Caco-2 (cell line): ENCODE measurements around the gene CEP152. TPM values are rescaled to one million over a fixed set of nuclear protein-coding genes. Genes with fewer than 3 reads are reported as not detected.

Experiments used
- BruUV-seq: library from RNA; stranded (reverse); fragments of 400-500 nt; replicated peaks from 2 replicates; lab custom pipeline; 2021; lab: Mats Ljungman, UMichigan
- CTCF ChIA-PET: fragments of 300-600 bp; sonication (Branson Sonifier 250); formaldehyde crosslinking; loops from one replicate; lab custom pipeline; 2022; ENCODE audit warnings: antibody characterized with exemption; lab: Charles Lee
- POLR2A ChIA-PET: fragments of 300-600 bp; sonication (Branson Sonifier 250); formaldehyde crosslinking; loops from one replicate; lab custom pipeline; 2022; ENCODE audit warnings: antibody characterized with exemption; lab: Charles Lee
- DNase-seq, 2 experiments: peaks; one replicate each; pipeline versions ENCODE4 v3.0.0 to v3.0.0-alpha.2; 2020 to 2022
- H3K27me3 ChIP-seq: replicated peaks from 2 replicates; pipeline ENCODE4 v1.6.0; 2011; ENCODE audit warnings: low read length; ENCODE audit not compliant: control insufficient read depth, insufficient read depth
- H3K36me3 ChIP-seq: 2 replicates; pipeline ENCODE4 v1.5.1; 2011; ENCODE audit warnings: low read length; ENCODE audit not compliant: control insufficient read depth, insufficient read depth
- H3K4me1 ChIP-seq: fragments of 250-450 bp; sonication (Bioruptor Pico); 2 replicates; pipeline ENCODE4 v1.5.1; 2020; ENCODE audit warnings: mild to moderate bottlenecking
- H3K4me3 ChIP-seq: 2 replicates; pipeline ENCODE4 v1.5.1; 2011; ENCODE audit warnings: low read depth, mild to moderate bottlenecking, control low read depth, low read length
- H3K9me3 ChIP-seq: fragments of 250-450 bp; sonication (Bioruptor Pico); 2 replicates; pipeline ENCODE4 v1.5.1; 2020; ENCODE audit warnings: mild to moderate bottlenecking, moderate library complexity
- H3K27ac Mint-ChIP-seq: one replicate; pipeline ENCODE4 v1.8.0; 2022; ENCODE audit warnings: mixed read lengths; ENCODE audit not compliant: unreplicated experiment
- H3K27me3 Mint-ChIP-seq: one replicate; pipeline ENCODE4 v1.8.0; 2022; ENCODE audit warnings: mixed read lengths; ENCODE audit not compliant: insufficient read depth, unreplicated experiment
- H3K36me3 Mint-ChIP-seq: one replicate; pipeline ENCODE4 v1.8.0; 2022; ENCODE audit warnings: mild to moderate bottlenecking, mixed read lengths; ENCODE audit not compliant: insufficient read depth, unreplicated experiment
- H3K4me1 Mint-ChIP-seq: one replicate; pipeline ENCODE4 v1.8.0; 2022; ENCODE audit warnings: low read depth, mixed read lengths; ENCODE audit not compliant: unreplicated experiment
- H3K4me3 Mint-ChIP-seq: one replicate; pipeline ENCODE4 v1.8.0; 2022; ENCODE audit warnings: mild to moderate bottlenecking, moderate library complexity, mixed read lengths; ENCODE audit not compliant: unreplicated experiment
- H3K9me3 Mint-ChIP-seq: one replicate; pipeline ENCODE4 v1.8.0; 2022; ENCODE audit warnings: mixed read lengths; ENCODE audit not compliant: unreplicated experiment
- CTCF ChIP-seq, 2 experiments: fragments of 200-600 bp in 1 of 2; IDR thresholded peaks; 1 replicate in 1 of 2; 2 replicates in 1 of 2; pipeline versions ENCODE4 v1.5.1 to v1.8.0; 2011 to 2022; ENCODE audit warnings: antibody characterized with exemption in 1 of 2, control low read depth in 1 of 2, inconsistent platforms in 1 of 2, low read depth in 1 of 2, low read length in 1 of 2, mild to moderate bottlenecking in 1 of 2, moderate library complexity in 1 of 2; ENCODE audit not compliant: insufficient read depth in 1 of 2, severe bottlenecking in 1 of 2, unreplicated experiment in 1 of 2
- intact Hi-C: fragments of 100-400 bp; cut with micrococcal nuclease; formaldehyde crosslinking; loops from one replicate; pipeline ENCODE4 v1.10.0; 2022; ENCODE audit not compliant: unreplicated experiment
- total RNA-seq: library from RNA; stranded (reverse); gene quantifications from 2 replicates; pipeline ENCODE4 v1.2.3, GENCODE V29; 2022

The CEP152 gene
- total RNA-seq, 1 experiment from 2014 or later, result 14.2 TPM

GRCh38 chr15:48832648-48833047, 21.8 kb upstream of the CEP152 start:
- CTCF ChIA-PET, result no interaction called here
- Mint-ChIP-seq H3K4me1 (no peaks in the 10 kb centered on the region), H3K27ac (no peak overlapping the region), H3K4me3 (no peak overlapping the region), H3K36me3 (no peaks in the 10 kb centered on the region), H3K9me3 (peaks cover 19% of the 10 kb centered on the region), H3K27me3 (peaks cover 8% of the 10 kb centered on the region)
- DNase-seq, result no peak
- intact Hi-C loops, result no loop called here
- H3K4me3 ChIP-seq, result no peak overlapping the region
- BruUV-seq, result no TSS peak
- TF ChIP-seq CTCF (IDR thresholded peaks at IDR 0.05; ENCODE audit: insufficient read depth in 1 of 2, low read depth in 1 of 2, low read length in 1 of 2, severe bottlenecking in 1 of 2, unreplicated experiment in 1 of 2), result no peak
- H3K4me1 ChIP-seq, result no peaks in the 10 kb centered on the region
- no peaks in the 10 kb centered on the region for H3K36me3 ChIP-seq
- no peaks in the 10 kb centered on the region for H3K27me3 ChIP-seq
- POLR2A ChIA-PET, result no interaction called here
- peaks cover 7% of the 10 kb centered on the region; the same call in 1 of the 2 replicates for H3K9me3 ChIP-seq

GRCh38 chr15:48828906-48829305, 18.0 kb upstream of the CEP152 start:
- H3K4me3 ChIP-seq, result no peak overlapping the region
- Mint-ChIP-seq H3K9me3 (peaks cover 19% of the 10 kb centered on the region), H3K4me1 (no peaks in the 10 kb centered on the region), H3K27ac (no peak overlapping the region), H3K36me3 (no peaks in the 10 kb centered on the region), H3K27me3 (peaks cover 6% of the 10 kb centered on the region), H3K4me3 (no peak overlapping the region)
- CTCF ChIA-PET, result no interaction called here
- H3K9me3 ChIP-seq, result peaks cover 7% of the 10 kb centered on the region; the same call in 1 of the 2 replicates
- no TSS peak for BruUV-seq
- no peak for TF ChIP-seq CTCF (IDR thresholded peaks at IDR 0.05; ENCODE audit: insufficient read depth in 1 of 2, low read depth in 1 of 2, low read length in 1 of 2, severe bottlenecking in 1 of 2, unreplicated experiment in 1 of 2)
- H3K4me1 ChIP-seq, result no peaks in the 10 kb centered on the region
- no peaks in the 10 kb centered on the region for H3K36me3 ChIP-seq
- intact Hi-C loops, result no loop called here
- POLR2A ChIA-PET, result no interaction called here
- DNase-seq, result no peak
- H3K27me3 ChIP-seq, result no peaks in the 10 kb centered on the region

- Histone ChIP-seq H3K36me3 (no peaks in the 10 kb centered on the region), H3K27me3 (no peaks in the 10 kb centered on the region), H3K9me3 (peaks cover 7% of the 10 kb centered on the region; the same call in 1 of the 2 replicates), H3K4me1 (no peaks in the 10 kb centered on the region), H3K4me3 (no peak overlapping the region)
- ChIA-PET CTCF (no interaction called here), POLR2A (no interaction called here)
- BruUV-seq, result no TSS peak
- Mint-ChIP-seq H3K9me3 (peaks cover 15% of the 10 kb centered on the region), H3K36me3 (no peaks in the 10 kb centered on the region), H3K4me3 (no peak overlapping the region), H3K4me1 (peaks cover 3% of the 10 kb centered on the region), H3K27me3 (peaks cover 6% of the 10 kb centered on the region), H3K27ac (no peak overlapping the region)
- TF ChIP-seq CTCF (IDR thresholded peaks at IDR 0.05; ENCODE audit: insufficient read depth in 1 of 2, low read depth in 1 of 2, low read length in 1 of 2, severe bottlenecking in 1 of 2, unreplicated experiment in 1 of 2), result no peak
- intact Hi-C loops, result no loop called here
- DNase-seq, result no peak
Measured at GRCh38 chr15:48828471-48828870, 17.6 kb upstream of the CEP152 start.
